GM23338 (cell line): ENCODE measurements around the gene TEX9.
"Not testable (repeated sequence)": the region's sequence is repeated elsewhere in the genome, so short reads cannot be mapped to it uniquely, and the experiment has no call there.

Experiments used
- EZH2 ChIP-seq: fragments of 200-600 bp; sonication (generic); IDR thresholded peaks from one replicate; pipeline ENCODE4 v1.8.0; 2017; ENCODE audit warnings: antibody characterized with exemption, mild to moderate bottlenecking, low read depth; ENCODE audit not compliant: unreplicated experiment
- EZH2phosphoT487 ChIP-seq: fragments of 200-600 bp; sonication (generic); IDR thresholded peaks from one replicate; pipeline ENCODE4 v1.8.1; 2018; ENCODE audit warnings: antibody characterized with exemption; ENCODE audit not compliant: unreplicated experiment
- POLR2AphosphoS5 ChIP-seq: IDR thresholded peaks from 2 replicates; pipeline ENCODE4 v1.6.1; 2016; ENCODE audit warnings: antibody characterized with exemption, low read depth
- TF ChIP-seq, protein P1 (sequence below), 2 experiments: fragments of 200-600 bp in 1 of 2; sonication (generic) in 1 of 2; conservative IDR thresholded peaks; 2 replicates each; pipeline versions ENCODE4 v1.5.1 to v1.6.1; 2016 to 2017; ENCODE audit warnings: antibody characterized with exemption in 2 of 2, low read depth in 2 of 2, mild to moderate bottlenecking in 2 of 2, moderate library complexity in 1 of 2

DNA sequence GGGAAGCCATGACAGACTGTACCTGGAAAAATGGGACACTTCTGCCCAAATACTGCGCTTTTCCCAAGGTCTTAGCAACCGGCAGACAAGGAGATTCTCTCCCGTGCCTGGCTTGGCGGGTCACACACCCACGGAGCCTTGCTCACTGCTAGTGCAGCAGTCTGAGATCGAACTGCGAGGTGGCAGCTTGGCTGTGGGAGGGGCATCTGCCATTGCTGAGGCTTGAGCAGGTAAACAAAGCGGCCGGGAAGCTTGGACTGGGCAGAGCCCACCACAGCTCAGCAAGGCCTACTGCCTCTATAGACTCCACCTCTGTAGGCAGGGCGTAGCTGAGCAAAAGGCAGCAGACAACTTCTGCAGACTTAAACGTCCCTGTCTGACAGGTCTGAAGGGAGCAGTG lies 34.0 kb downstream of the TEX9 start:
- TF ChIP-seq, protein P1, sequence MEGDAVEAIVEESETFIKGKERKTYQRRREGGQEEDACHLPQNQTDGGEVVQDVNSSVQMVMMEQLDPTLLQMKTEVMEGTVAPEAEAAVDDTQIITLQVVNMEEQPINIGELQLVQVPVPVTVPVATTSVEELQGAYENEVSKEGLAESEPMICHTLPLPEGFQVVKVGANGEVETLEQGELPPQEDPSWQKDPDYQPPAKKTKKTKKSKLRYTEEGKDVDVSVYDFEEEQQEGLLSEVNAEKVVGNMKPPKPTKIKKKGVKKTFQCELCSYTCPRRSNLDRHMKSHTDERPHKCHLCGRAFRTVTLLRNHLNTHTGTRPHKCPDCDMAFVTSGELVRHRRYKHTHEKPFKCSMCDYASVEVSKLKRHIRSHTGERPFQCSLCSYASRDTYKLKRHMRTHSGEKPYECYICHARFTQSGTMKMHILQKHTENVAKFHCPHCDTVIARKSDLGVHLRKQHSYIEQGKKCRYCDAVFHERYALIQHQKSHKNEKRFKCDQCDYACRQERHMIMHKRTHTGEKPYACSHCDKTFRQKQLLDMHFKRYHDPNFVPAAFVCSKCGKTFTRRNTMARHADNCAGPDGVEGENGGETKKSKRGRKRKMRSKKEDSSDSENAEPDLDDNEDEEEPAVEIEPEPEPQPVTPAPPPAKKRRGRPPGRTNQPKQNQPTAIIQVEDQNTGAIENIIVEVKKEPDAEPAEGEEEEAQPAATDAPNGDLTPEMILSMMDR (conservative IDR thresholded peaks at IDR 0.05; ENCODE audit: low read depth in 2 of 2): not testable (repeated sequence)
- TF ChIP-seq EZH2, POLR2AphosphoS5, EZH2phosphoT487: not testable (repeated sequence)
